SK-N-SH (cell line): ENCODE results near the gene SLIT1.

Experiments
- CHD2 ChIP-seq: fragments of 150-350 bp; IDR thresholded peaks from 2 replicates; pipeline ENCODE4 v1.6.1; 2018; ENCODE audit warnings: low read length; ENCODE audit not compliant: partially characterized antibody
- CTCF ChIP-seq: fragments of 200-600 bp; sonication (generic); IDR thresholded peaks from 2 replicates; pipeline ENCODE4 v1.6.1; 2017; ENCODE audit warnings: antibody characterized with exemption, mild to moderate bottlenecking, moderate library complexity
- ELF1 ChIP-seq: IDR thresholded peaks from 2 replicates; pipeline ENCODE4 v1.4.0; 2012
- EZH2phosphoT487 ChIP-seq: fragments of 200-600 bp; sonication (generic); IDR thresholded peaks from 2 replicates; pipeline ENCODE4 v1.6.1; 2017; ENCODE audit warnings: low read depth, mixed run types, mild to moderate bottlenecking, antibody characterized with exemption, moderate library complexity, borderline replicate concordance
- FOSL2 ChIP-seq: IDR thresholded peaks from 2 replicates; pipeline ENCODE4 v1.4.0; 2012; ENCODE audit warnings: low read depth, mild to moderate bottlenecking, moderate library complexity, borderline replicate concordance
- JUND ChIP-seq: IDR thresholded peaks from 2 replicates; pipeline ENCODE4 v1.4.0; 2012
- MEF2A ChIP-seq: IDR thresholded peaks from 2 replicates; pipeline ENCODE4 v1.4.0; 2012; ENCODE audit warnings: low read depth, borderline replicate concordance
- MXI1 ChIP-seq: IDR thresholded peaks from 2 replicates; pipeline ENCODE4 v1.6.1; 2012; ENCODE audit warnings: mild to moderate bottlenecking, low read depth, low read length, improper control_type of control experiment
- POLR2AphosphoS5 ChIP-seq: IDR thresholded peaks from 2 replicates; pipeline ENCODE4 v1.6.1; 2012; ENCODE audit warnings: low read depth, low read length
- TAF1 ChIP-seq: IDR thresholded peaks from 2 replicates; pipeline ENCODE4 v1.6.1; 2012; ENCODE audit warnings: low read depth, mild to moderate bottlenecking, low read length, moderate library complexity, borderline replicate concordance
- YY1 ChIP-seq: IDR thresholded peaks from 2 replicates; pipeline ENCODE4 v1.4.0; 2012; ENCODE audit warnings: low read depth, mild to moderate bottlenecking

DNA sequence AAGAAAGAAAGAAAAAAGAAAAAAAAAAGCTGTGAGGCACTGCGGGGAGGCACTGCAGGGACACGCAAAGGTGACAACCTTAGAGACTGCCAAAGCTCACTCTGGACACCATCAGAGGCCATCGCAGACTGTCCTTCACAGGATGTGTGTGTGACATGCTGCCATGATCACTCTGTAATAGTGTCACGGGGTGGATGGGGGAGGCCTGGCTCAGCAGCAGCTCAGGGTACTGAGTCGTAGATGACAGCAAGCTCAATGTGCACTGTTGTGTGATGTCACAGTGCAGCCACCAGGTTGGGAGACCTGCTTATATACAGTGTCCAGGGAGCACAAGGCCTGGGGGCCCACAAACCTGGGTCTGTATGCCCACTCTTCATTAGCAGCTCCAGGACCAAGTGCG lies 83.3 kb downstream of the SLIT1 start:
- TF ChIP-seq CTCF (no peak), TAF1 (no peak), FOSL2 (no peak), MXI1 (no peak), MEF2A (no peak), JUND (no peak), YY1 (no peak), EZH2phosphoT487 (no peak), CHD2 (no peak), ELF1 (no peak), POLR2AphosphoS5 (no peak)
